ENCODE measurements around the gene ENO2. TPM values are rescaled to one million over a fixed set of nuclear protein-coding genes. Genes with fewer than 3 reads are reported as not detected.

The ENO2 gene
- total and polyA plus RNA-seq, 4 experiments from 2014 or later = 28.4 to 190 (median 111) TPM

GRCh38 chr12:6946920-6947374, 32.6 kb downstream of the ENO2 start:
- CTCF ChIA-PET (ENCODE audit: partially characterized antibody) = interaction anchor here (0.9 to 18.5 kb wide), 10 partner anchors 8 to 166 kb away, joined by 3 to 774 read pairs (median 12); partner anchors contain the start of genes C1RL, LPCAT3 and SPSB2
- Mint-ChIP-seq H3K9me3 (peaks cover 0 to 11% (median 0%) of the 10 kb centered on the region in 8 donors), H3K4me1 (peaks cover 49 to 88% (median 71%) of the 10 kb centered on the region in 4 donors), H3K4me3 (peak overlapping the region; percentile 90 to 98 (median 96)), H3K36me3 (peaks cover 0 to 28% of the 10 kb centered on the region in 2 donors), H3K27me3 (no peaks in the 10 kb centered on the region), H3K27ac (peak overlapping the region; percentile 95 to 99 (median 98))
- DNase-seq = no peak
- intact Hi-C loops (cut with micrococcal nuclease) = no loop called here
- Histone ChIP-seq H3K9me3 (ENCODE audit: control insufficient read depth in 1 of 2, low read length in 2 of 2) (no peaks in the 10 kb centered on the region), H3K4me3 (ENCODE audit: low read length in 2 of 2) (peak overlapping the region; percentile 75 to 87), H3K27me3 (ENCODE audit: insufficient read depth, low read length) (no peaks in the 10 kb centered on the region), H3K36me3 (ENCODE audit: insufficient read depth, low read length) (no peaks in the 10 kb centered on the region), H3K4me1 (ENCODE audit: insufficient read depth, low read length) (peaks cover 80% of the 10 kb centered on the region), H3K27ac (ENCODE audit: low read depth, low read length) (peak overlapping the region; percentile 91)
- POLR2A ChIA-PET (ENCODE audit: partially characterized antibody) = interaction anchor here (0.7 to 22.1 kb wide), 10 partner anchors 13 to 223 kb away, joined by 3 to 1807 read pairs (median 42); partner anchors contain the start of genes ATN1, C1RL, COPS7A and EMG1

GRCh38 chr12:6947615-6948014, 33.2 kb downstream of the ENO2 start:
- peaks cover 47 to 95% (median 67%) of the 10 kb centered on the region in 4 donors for H3K4me1 Mint-ChIP-seq
- intact Hi-C loops (cut with micrococcal nuclease) = no loop called here

DNA sequence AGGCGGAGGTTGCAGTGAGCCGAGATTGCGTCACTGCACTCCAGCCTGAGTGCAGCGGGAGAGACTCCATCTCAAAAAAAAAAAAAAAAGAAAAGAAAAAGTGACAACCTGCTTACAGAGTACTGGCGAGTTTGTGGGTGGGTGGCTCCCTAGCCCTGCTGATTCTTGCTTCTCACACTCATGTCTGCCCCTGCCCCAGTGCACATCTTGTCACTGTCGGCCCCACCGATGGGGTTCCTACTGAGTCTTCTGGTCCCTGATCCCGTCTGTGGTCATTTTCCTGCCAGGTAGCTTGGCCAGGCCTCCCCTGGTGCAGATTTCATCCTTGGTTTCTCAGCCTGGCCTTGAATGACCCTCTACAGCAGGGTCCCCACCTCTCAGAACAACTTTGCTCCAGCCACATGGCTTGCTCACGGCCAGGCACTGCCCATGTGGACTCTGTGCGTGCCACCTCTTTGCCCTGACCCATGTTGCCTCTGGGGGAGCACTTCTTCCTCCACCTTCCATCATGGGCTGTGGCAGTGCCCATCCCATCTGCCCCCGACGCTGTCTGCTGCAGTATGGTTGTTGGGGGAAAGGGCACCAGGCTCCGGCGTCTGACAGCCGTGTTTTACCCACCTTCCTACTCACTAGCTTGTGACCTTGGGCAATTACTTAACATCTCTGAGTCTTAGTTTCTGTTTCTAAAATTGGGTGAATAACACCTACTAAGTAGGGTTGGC, 34.7 kb downstream of the ENO2 start:
- Mint-ChIP-seq H3K27me3 (peaks cover 0 to 2% of the 10 kb centered on the region in 2 donors), H3K4me3 (peak overlapping the region; percentile 67 to 100 (median 87)), H3K4me1 (peaks cover 52 to 97% (median 59%) of the 10 kb centered on the region in 4 donors), H3K9me3 (peaks cover 0 to 6% (median 0%) of the 10 kb centered on the region in 8 donors), H3K27ac (peak overlapping the region; percentile 89 to 99 (median 98)), H3K36me3 (peaks cover 7 to 41% of the 10 kb centered on the region in 2 donors)
- ChIA-PET CTCF (ENCODE audit: partially characterized antibody) (interaction anchor here (1.1 to 18.5 kb wide), 10 partner anchors 8 to 161 kb away, joined by 3 to 774 read pairs (median 6); partner anchors contain the start of genes C1RL and SPSB2), POLR2A (ENCODE audit: partially characterized antibody) (interaction anchor here (0.6 to 22.1 kb wide), 9 partner anchors 11 to 159 kb away, joined by 3 to 1807 read pairs (median 14); partner anchors contain the start of genes ATN1, EMG1, LPCAT3 and PHB2)
- H3K4me3 ChIP-seq (ENCODE audit: low read length in 2 of 2) = peak overlapping the region; percentile 3 to 32
- peak in 2 of 5 donors; percentile 36 to 52 for DNase-seq
- peak overlapping the region; percentile 91 for H3K27ac ChIP-seq (ENCODE audit: low read depth, low read length)
- H3K9me3 ChIP-seq (ENCODE audit: control insufficient read depth in 1 of 2, low read length in 2 of 2) = no peaks in the 10 kb centered on the region
- H3K4me1 ChIP-seq (ENCODE audit: insufficient read depth, low read length) = peaks cover 75% of the 10 kb centered on the region
- H3K36me3 ChIP-seq (ENCODE audit: insufficient read depth, low read length) = no peaks in the 10 kb centered on the region
- H3K27me3 ChIP-seq (ENCODE audit: insufficient read depth, low read length) = no peaks in the 10 kb centered on the region
- intact Hi-C loops (cut with micrococcal nuclease) = no loop called here

More at GRCh38 chr12:6947615-6948014, 33.2 kb downstream of the ENO2 start:
- peak in 1 of 5 donors; percentile 34 for DNase-seq
- Histone ChIP-seq H3K9me3 (ENCODE audit: control insufficient read depth in 1 of 2, low read length in 2 of 2) (no peaks in the 10 kb centered on the region), H3K4me1 (ENCODE audit: insufficient read depth, low read length) (peaks cover 78% of the 10 kb centered on the region), H3K36me3 (ENCODE audit: insufficient read depth, low read length) (no peaks in the 10 kb centered on the region), H3K27me3 (ENCODE audit: insufficient read depth, low read length) (no peaks in the 10 kb centered on the region), H3K27ac (ENCODE audit: low read depth, low read length) (peak overlapping the region; percentile 91), H3K4me3 (ENCODE audit: low read length in 2 of 2) (no peak overlapping the region)
- peak overlapping the region; percentile 89 to 99 (median 98) for H3K27ac Mint-ChIP-seq
- peaks cover 5 to 34% of the 10 kb centered on the region in 2 donors for H3K36me3 Mint-ChIP-seq
- ChIA-PET POLR2A (ENCODE audit: partially characterized antibody) (interaction anchor here (0.6 to 22.1 kb wide), 11 partner anchors 13 to 224 kb away, joined by 3 to 1807 read pairs (median 8); partner anchors contain the start of genes ATN1, C1RL, COPS7A and EMG1), CTCF (ENCODE audit: partially characterized antibody) (interaction anchor here (0.6 to 18.5 kb wide), 9 partner anchors 9 to 375 kb away, joined by 3 to 774 read pairs (median 7); partner anchors contain the start of genes C1RL, LPCAT3 and SPSB2)
- H3K27me3 Mint-ChIP-seq = no peaks in the 10 kb centered on the region
- H3K4me3 Mint-ChIP-seq = peak overlapping the region in 6 of 8 donors; percentile 44 to 98 (median 85)
- H3K9me3 Mint-ChIP-seq = peaks cover 0 to 11% (median 0%) of the 10 kb centered on the region in 8 donors

DNA sequence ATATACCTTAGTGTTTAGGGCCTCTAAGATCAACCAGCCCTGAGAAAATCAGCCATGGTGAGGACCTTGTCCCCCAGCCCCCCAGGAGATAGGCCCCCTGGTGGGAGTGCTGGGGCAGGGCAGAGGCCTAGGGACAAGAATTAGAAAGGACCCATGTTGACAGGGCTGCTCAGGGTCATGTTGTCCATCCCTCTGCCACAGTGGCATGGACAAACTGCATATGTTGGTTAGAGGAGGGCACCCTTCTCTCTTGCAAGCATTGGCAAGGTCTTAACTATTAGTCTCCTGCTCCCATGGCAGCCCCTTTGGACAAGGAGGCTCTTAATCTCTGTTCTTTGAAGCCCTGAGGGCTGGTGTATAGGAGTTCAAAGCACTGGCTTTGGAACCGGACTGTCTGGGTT, 36.0 kb downstream of the ENO2 start:
- H3K4me3 Mint-ChIP-seq = peak overlapping the region; percentile 94 to 100 (median 98)
- peak in 1 of 5 donors; percentile 51 for DNase-seq
- Histone ChIP-seq H3K4me3 (ENCODE audit: low read length in 2 of 2) (peak overlapping the region; percentile 81 to 82), H3K27ac (ENCODE audit: low read depth, low read length) (peak overlapping the region; percentile 96), H3K36me3 (ENCODE audit: insufficient read depth, low read length) (peaks cover 7% of the 10 kb centered on the region), H3K4me1 (ENCODE audit: insufficient read depth, low read length) (peaks cover 81% of the 10 kb centered on the region), H3K27me3 (ENCODE audit: insufficient read depth, low read length) (no peaks in the 10 kb centered on the region), H3K9me3 (ENCODE audit: control insufficient read depth in 1 of 2, low read length in 2 of 2) (no peaks in the 10 kb centered on the region)
- H3K27ac Mint-ChIP-seq = peak overlapping the region; percentile 87 to 99 (median 95)
- H3K9me3 Mint-ChIP-seq = peaks cover 0 to 3% (median 0%) of the 10 kb centered on the region in 8 donors
- H3K4me1 Mint-ChIP-seq = peaks cover 50 to 97% (median 62%) of the 10 kb centered on the region in 4 donors
- H3K27me3 Mint-ChIP-seq = peaks cover 0 to 3% of the 10 kb centered on the region in 2 donors
- POLR2A ChIA-PET (ENCODE audit: partially characterized antibody) = interaction anchor here (0.8 to 22.1 kb wide), 12 partner anchors 10 to 261 kb away, joined by 3 to 1807 read pairs (median 9); partner anchors contain the start of genes ATN1, CD4, CDCA3 and EMG1
- CTCF ChIA-PET (ENCODE audit: partially characterized antibody) = interaction anchor here (1.3 to 18.5 kb wide), 6 partner anchors 9 to 159 kb away, joined by 3 to 774 read pairs (median 5); partner anchors contain the start of gene SPSB2
- peaks cover 7 to 42% of the 10 kb centered on the region in 2 donors for H3K36me3 Mint-ChIP-seq
- intact Hi-C loops (cut with micrococcal nuclease) = no loop called here

DNA sequence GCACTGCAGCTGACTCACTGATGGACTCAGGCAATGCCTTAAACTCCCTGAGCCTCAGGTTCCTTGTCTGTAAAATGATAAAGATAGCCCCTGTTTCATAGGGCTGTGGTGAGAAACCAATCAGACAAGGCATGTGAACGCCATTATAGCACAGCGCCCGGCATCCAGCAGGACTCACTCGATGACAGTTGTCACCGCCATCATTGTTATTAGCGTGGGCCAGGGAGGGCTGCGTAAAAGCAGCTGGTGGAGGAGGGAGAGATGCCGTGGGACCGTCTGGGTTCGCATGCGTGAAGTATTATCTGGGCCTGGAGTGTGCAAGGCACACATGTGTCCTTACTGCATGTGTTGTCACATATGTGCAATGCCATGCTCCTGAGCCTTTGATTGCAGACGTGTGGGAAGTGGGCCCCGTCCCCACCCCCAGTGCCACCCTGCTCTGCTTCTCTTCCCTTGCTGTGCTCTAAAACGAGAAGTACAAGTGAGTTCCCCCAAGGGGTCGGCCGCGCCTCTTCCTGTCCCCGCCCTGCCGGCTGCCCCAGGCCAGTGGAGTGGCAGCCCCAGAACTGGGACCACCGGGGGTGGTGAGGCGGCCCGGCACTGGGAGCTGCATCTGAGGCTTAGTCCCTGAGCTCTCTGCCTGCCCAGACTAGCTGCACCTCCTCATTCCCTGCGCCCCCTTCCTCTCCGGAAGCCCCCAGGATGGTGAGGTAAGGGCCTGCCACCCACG, 36.6 kb downstream of the ENO2 start, which contains the start of gene PTPN6:
TSS of gene PTPN6 (plus strand) at position 546 of the 730 bp plus-strand sequence. CDS start at position 703, 157 bp downstream.
- Histone ChIP-seq H3K4me3 (ENCODE audit: low read length in 2 of 2) (peak within 1 kb of the TSS; percentile 81 to 82), H3K4me1 (ENCODE audit: insufficient read depth, low read length) (peaks cover 81% of the 10 kb centered on the region), H3K36me3 (ENCODE audit: insufficient read depth, low read length) (peaks cover 13% of the 10 kb centered on the region), H3K9me3 (ENCODE audit: control insufficient read depth in 1 of 2, low read length in 2 of 2) (no peaks in the 10 kb centered on the region), H3K27me3 (ENCODE audit: insufficient read depth, low read length) (no peaks in the 10 kb centered on the region), H3K27ac (ENCODE audit: low read depth, low read length) (peak within 1 kb of the TSS; percentile 96)
- ChIA-PET CTCF (ENCODE audit: partially characterized antibody) (interaction anchor here (2.0 to 18.5 kb wide), 3 partner anchors 9 to 78 kb away, joined by 8 to 774 read pairs (median 9); partner anchors contain the start of gene SPSB2), POLR2A (ENCODE audit: partially characterized antibody) (interaction anchor here (0.8 to 22.1 kb wide), 12 partner anchors 7 to 262 kb away, joined by 4 to 1807 read pairs (median 9); partner anchors contain the start of genes ATN1, C12orf57, CD4 and CDCA3)
- H3K9me3 Mint-ChIP-seq = peaks cover 0 to 3% (median 0%) of the 10 kb centered on the region in 8 donors
- H3K4me3 Mint-ChIP-seq = peak within 1 kb of the TSS; percentile 94 to 100 (median 98)
- H3K4me1 Mint-ChIP-seq = peaks cover 54 to 97% (median 63%) of the 10 kb centered on the region in 4 donors
- peaks cover 0 to 3% of the 10 kb centered on the region in 2 donors for H3K27me3 Mint-ChIP-seq
- peak; percentile 50 to 65 (median 54) for DNase-seq
- H3K27ac Mint-ChIP-seq = peak within 1 kb of the TSS; percentile 89 to 99 (median 96)
- intact Hi-C loops (cut with micrococcal nuclease) = no loop called here
- peaks cover 11 to 46% of the 10 kb centered on the region in 2 donors for H3K36me3 Mint-ChIP-seq

DNA sequence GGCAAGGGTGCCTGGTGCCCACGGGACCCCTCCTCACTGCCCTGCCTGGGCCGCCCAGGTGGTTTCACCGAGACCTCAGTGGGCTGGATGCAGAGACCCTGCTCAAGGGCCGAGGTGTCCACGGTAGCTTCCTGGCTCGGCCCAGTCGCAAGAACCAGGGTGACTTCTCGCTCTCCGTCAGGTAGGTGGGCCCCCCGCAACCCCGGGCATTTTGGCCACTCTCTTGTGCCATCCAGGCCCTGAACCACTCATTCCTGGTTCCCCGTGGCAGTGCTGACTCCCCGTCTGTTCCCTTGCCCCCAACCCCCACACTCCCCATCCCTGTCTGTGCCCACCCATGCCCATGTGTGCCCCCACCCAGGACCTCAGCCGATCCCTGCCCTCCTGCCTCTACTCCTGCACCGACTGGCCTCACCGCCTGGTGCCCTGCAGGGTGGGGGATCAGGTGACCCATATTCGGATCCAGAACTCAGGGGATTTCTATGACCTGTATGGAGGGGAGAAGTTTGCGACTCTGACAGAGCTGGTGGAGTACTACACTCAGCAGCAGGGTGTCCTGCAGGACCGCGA, 37.3 kb downstream of the ENO2 start:
- Mint-ChIP-seq H3K9me3 (peaks cover 0 to 3% (median 0%) of the 10 kb centered on the region in 8 donors), H3K4me1 (peaks cover 57 to 97% (median 65%) of the 10 kb centered on the region in 4 donors), H3K4me3 (peak overlapping the region; percentile 94 to 100 (median 98)), H3K27ac (peak overlapping the region; percentile 89 to 99 (median 96)), H3K27me3 (peaks cover 0 to 3% of the 10 kb centered on the region in 2 donors), H3K36me3 (peaks cover 18 to 52% of the 10 kb centered on the region in 2 donors)
- peaks cover 81% of the 10 kb centered on the region for H3K4me1 ChIP-seq (ENCODE audit: insufficient read depth, low read length)
- peak overlapping the region; percentile 96 for H3K27ac ChIP-seq (ENCODE audit: low read depth, low read length)
- H3K9me3 ChIP-seq (ENCODE audit: control insufficient read depth in 1 of 2, low read length in 2 of 2) = no peaks in the 10 kb centered on the region
- ChIA-PET CTCF (ENCODE audit: partially characterized antibody) (interaction anchor here (2.2 to 18.5 kb wide), 3 partner anchors 8 to 79 kb away, joined by 8 to 774 read pairs (median 22); partner anchors contain the start of genes C12orf57, RNU7-1 and SPSB2), POLR2A (ENCODE audit: partially characterized antibody) (interaction anchor here (0.9 to 22.1 kb wide), 14 partner anchors 8 to 262 kb away, joined by 3 to 1807 read pairs (median 8); partner anchors contain the start of genes ATN1, C12orf57, CDCA3 and EMG1)
- H3K27me3 ChIP-seq (ENCODE audit: insufficient read depth, low read length) = no peaks in the 10 kb centered on the region
- peak in 2 of 5 donors; percentile 51 to 83 for DNase-seq
- peaks cover 20% of the 10 kb centered on the region for H3K36me3 ChIP-seq (ENCODE audit: insufficient read depth, low read length)
- intact Hi-C loops (cut with micrococcal nuclease) = no loop called here
- peak overlapping the region; percentile 81 to 82 for H3K4me3 ChIP-seq (ENCODE audit: low read length in 2 of 2)
